ENCODE results near the gene FLT4. TPM values are rescaled to one million over a fixed set of nuclear protein-coding genes. Genes with fewer than 3 reads are reported as not detected.
"Not testable (repeated sequence)": the region's sequence is repeated elsewhere in the genome, so short reads cannot be mapped to it uniquely, and the experiment has no call there.

Gene FLT4
- total RNA-seq, 2 donors from 2014 or later, result 5.6 to 8.2 TPM

GRCh38 chr5:180671958-180672524 is 22.6 kb upstream of the FLT4 start:
- DNase-seq; ATAC-seq; intact Hi-C loops (cut with DNase I): not testable (repeated sequence)

DNA sequence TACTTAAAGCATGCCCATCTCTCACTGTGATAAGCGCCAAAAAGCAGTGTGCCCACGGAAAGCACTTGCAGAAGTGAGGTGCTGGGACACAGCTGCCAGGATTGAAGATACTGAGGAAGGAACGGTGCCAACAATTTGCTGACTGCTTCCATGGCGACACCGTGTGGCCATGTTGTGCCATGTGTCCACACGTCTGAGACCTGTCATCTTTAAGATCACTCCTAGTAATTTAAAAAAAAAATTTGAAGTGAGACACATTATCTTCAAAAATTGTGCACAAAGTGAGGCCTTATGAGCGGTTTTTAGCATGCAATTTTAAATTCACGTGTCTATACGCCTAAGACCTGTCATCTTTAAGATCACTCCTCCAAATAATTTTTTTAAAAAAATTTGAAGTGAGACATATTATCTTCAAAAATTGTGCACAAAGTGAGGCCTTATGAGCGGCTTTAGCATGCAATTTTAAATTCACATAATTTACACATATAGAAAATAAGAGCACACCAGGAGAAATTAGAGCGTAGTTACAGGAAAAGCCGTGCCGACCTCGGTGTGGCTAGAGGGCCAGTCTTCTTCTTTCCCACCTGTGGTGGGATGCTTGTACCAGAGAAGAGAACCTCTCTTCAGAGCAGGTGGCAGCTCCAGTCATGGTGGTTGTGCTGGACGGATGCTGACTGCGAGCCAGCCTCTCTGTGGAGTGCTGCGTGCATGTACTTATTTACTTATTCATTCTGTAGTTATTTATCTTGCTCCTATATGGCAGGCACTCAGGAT is 21.4 kb upstream of the FLT4 start:
- DNase-seq (peak; percentile 57), ATAC-seq (peak; percentile 68 to 69)
- intact Hi-C loops (cut with DNase I), result no loop called here

GRCh38 chr5:180670157-180670556 is 20.8 kb upstream of the FLT4 start:
- intact Hi-C loops (cut with DNase I), result no loop called here

GRCh38 chr5:180669661-180670060 is 20.3 kb upstream of the FLT4 start:
- DNase-seq (no peak), ATAC-seq (no peak)
- intact Hi-C loops (cut with DNase I), result no loop called here

More at GRCh38 chr5:180670157-180670556, 20.8 kb upstream of the FLT4 start:
- DNase-seq (no peak), ATAC-seq (no peak)

GRCh38 chr5:180668835-180669596 is 19.6 kb upstream of the FLT4 start:
- intact Hi-C loops (cut with DNase I), result no loop called here
- ATAC-seq (no peak), DNase-seq (no peak)

DNA sequence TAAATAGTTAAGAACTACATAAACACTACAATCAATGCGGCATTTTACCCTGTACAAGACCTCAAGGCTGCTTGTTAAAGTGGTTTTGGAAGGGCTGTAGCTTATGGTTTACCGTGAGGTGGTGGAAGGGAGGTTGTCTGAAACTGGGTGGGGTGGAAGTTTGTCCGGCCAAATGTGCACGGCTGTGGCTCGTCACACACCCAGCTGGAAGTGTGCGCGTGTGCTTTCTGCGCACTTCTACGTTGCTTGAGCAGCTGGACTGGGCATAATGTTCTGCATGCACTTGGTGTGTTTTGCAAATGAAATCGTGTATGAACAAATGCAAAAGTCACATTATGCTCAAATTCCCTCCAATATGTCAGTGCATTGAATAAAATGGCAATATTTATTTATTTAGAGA is 17.4 kb upstream of the FLT4 start:
- DNase-seq (no peak), ATAC-seq (no peak)
- intact Hi-C loops (cut with DNase I), result no loop called here

DNA sequence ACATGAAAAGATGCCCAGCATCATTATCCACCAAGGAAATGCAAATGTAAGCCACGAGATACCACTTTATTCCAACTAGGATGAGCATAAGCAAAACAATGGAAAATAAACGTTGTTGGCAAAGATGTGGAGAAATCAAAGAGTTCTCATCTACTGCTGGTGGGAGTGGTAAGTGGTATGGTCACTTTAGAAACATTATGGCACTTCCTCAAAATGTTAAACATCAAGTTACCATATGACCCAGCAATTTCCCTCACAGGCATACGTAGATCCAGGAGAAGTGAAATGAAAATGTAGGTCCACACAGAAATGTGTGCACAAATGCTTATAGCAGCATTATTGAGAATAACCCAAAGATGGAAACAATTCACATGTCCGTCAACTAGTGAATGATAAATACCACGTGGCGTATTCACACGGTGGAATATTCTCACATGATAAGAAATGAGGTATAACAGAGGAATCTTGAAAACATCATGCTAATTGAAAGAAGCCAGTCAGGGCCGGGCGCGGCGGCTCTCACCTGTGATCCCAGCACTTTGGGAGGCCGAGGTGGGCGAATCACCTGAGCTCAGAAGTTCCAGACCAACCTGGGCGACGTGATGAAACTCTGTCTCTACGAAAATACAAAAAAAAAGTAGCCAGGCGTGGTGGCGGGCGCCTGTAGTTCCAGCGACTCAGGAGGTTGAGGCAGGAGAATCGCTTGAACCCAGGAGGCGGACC is 16.4 kb upstream of the FLT4 start:
- DNase-seq (no peak), ATAC-seq (no peak)
- intact Hi-C loops (cut with DNase I), result no loop called here

DNA sequence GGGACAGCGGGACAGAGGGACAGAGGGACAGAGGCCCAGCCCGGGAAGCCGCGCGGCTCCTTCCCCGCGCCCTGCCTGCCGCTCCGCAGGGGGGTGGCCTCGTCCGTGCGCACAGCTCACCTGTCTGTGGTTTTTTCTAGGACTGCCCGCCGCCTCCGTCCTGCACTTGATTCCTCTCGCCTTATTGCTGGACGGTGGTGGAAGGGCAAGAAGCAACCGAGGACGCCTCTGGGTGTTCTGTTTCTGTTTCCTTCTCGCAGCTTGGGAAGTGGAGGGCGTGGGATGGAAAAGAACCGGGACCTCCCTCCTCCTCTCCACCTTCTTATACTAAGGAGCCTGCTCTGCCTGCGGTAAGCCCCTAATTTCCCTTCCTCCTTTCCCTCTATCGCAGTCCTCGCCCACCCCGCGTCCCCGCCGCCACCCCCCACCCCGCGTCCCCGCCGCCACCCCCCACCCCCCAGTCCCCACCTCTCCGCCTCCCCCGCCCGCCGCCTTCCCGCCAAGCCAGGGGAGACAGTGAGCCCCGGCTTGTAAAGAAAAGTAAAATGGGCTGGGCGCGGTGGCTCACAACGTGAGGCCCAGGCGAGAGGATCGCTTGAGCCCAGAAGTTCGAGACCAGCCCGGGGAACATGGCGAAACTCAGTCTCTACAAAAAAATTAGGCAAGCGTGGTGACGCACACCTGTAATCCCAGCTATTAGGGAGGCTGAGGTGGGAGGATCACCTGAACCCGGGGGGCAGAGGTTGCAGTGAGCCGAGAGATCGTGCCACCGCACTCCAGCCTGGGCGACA is 9.6 kb upstream of the FLT4 start:
- intact Hi-C loops (cut with DNase I), result no loop called here
- ATAC-seq (no peak), DNase-seq (no peak)

GRCh38 chr5:180655243-180655642 is 5.8 kb upstream of the FLT4 start:
- ATAC-seq; intact Hi-C loops (cut with DNase I); DNase-seq: not testable (repeated sequence)

DNA sequence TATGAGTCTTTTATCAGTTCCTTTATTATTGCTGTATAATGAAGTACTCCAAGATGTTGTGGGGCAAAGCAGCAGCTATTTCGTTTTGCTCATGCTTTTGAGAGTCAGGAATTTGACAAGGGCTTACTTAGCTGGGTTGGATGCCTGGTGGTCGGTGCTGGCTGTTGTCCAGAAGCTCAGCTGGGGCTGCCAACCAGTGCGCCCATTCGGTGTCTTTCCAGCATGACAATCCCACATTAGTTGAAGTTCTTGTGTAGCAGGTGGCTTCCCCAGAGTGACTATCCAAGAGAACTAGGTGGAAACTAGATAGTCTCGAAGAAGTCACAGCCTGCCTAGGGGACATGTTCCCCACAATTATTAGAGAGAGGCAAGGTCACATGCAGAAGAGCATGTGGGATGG is 3.4 kb upstream of the FLT4 start:
- no peak for ATAC-seq
- intact Hi-C loops (cut with DNase I), result no loop called here

GRCh38 chr5:180652346-180652745 is 2.9 kb upstream of the FLT4 start:
- ATAC-seq (no peak), DNase-seq (no peak)
- intact Hi-C loops (cut with DNase I), result no loop called here

More for the DNA sequence above, 3.4 kb upstream of the FLT4 start:
- DNase-seq, result no peak

DNA sequence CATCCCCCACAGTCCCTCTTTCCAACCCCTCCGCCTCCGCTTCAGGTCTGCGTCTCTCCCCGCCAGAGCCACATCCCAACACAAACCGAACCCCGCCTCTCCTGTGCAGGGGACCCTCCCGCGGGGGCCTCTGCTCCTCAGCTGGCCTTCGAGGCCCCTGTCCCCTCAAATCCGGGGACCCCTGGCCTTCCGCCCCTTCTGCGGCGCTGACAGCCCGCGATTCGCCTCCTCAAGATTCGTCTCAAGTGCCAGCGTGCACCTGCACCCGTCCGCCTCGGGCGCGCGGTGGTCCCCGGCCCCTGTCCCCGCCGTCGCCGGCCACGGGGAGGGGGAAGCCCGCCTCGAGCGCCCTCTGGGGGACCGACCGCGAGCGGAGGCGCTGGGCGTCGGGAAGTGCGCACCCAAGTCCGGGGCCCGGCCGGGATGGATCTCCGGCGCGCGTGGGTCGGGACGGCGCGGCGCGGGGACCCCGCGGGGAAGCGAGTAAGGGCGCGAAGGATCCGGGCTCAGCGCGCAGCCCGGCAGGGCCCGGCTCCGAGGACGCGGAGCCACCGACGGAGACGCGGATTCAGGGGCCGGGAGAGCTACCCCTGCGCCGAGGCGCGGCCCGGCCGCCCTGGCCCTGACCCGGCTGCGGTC is 623 bp downstream of the FLT4 start:
- ATAC-seq, result peak; percentile 16 to 32
- DNase-seq, result no peak
- intact Hi-C loops (cut with DNase I), result no loop called here

- intact Hi-C loops (cut with DNase I), result no loop called here
- ATAC-seq (no peak), DNase-seq (no peak)
Measured at GRCh38 chr5:180647941-180648500, 1.4 kb downstream of the FLT4 start.

DNA sequence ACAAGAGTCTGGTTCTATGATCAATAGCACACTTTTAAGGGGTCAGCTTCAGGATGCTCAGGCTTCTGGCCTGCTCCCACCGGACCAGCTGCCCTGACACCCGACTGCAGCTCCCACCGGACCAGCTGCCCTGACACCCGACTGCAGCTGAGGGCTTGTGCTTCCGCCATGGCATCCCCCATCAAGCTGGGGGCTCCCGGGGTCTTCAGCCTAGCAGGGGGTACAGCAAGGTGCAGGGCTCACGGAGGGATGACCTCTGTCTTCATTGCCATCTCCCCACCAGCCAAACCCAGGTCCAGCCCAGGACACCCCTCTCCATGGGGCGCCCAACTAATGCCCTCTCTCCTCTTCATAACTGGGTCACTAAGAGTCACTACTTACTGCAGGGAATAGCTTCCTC is 1.9 kb downstream of the FLT4 start:
- ATAC-seq, result no peak
- intact Hi-C loops (cut with DNase I), result no loop called here
- no peak for DNase-seq

GRCh38 chr5:180646963-180647305 is 2.5 kb downstream of the FLT4 start:
- ATAC-seq (no peak), DNase-seq (no peak)
- intact Hi-C loops (cut with DNase I), result no loop called here

GRCh38 chr5:180646289-180646962 is 3.0 kb downstream of the FLT4 start:
- ATAC-seq (no peak), DNase-seq (no peak)
- intact Hi-C loops (cut with DNase I), result no loop called here
